ENCODE results near the gene FUBP1. TPM values are rescaled to one million over a fixed set of nuclear protein-coding genes. Genes with fewer than 3 reads are reported as not detected.
"Not testable (repeated sequence)": the region's sequence is repeated elsewhere in the genome, so short reads cannot be mapped to it uniquely, and the experiment has no call there.

FUBP1 gene
- polyA plus RNA-seq, 1 of the 3 experiments (the other 2 are of a cell fraction): 64.1 TPM

- CTCF ChIA-PET: no interaction called here
- POLR2A ChIA-PET: no interaction called here
- no peaks in the 10 kb centered on the region for H3K27me3 ChIP-seq (ENCODE audit: insufficient read depth)
- no peak overlapping the region; the same call in 1 of the 2 replicates for H2AFZ ChIP-seq (ENCODE audit: low read depth)
- peak overlapping the region in 1 of 2 experiments; percentile 41; a peak in 3 of 4 replicates for H3K27ac ChIP-seq (ENCODE audit: low read depth in 2 of 2, low read length in 1 of 2)
- no peaks in the 10 kb centered on the region for H3K79me2 ChIP-seq (ENCODE audit: insufficient read depth)
- H4K20me1 ChIP-seq (ENCODE audit: insufficient read depth): no peaks in the 10 kb centered on the region
- H3K9me3 ChIP-seq: no peaks in the 10 kb centered on the region
- H3K4me2 ChIP-seq: no peak overlapping the region
- no peak overlapping the region for H3K4me3 ChIP-seq (ENCODE audit: low read depth in 2 of 2, low read length in 1 of 2)
- peaks cover 3 to 65% of the 10 kb centered on the region in 2 experiments for H3K36me3 ChIP-seq (replicated peaks in 1 of 2; ENCODE audit: control insufficient read depth in 1 of 2, insufficient read depth in 2 of 2, low read length in 1 of 2)
- H3F3A ChIP-seq (replicated peaks; ENCODE audit: insufficient read depth): peaks cover 18% of the 10 kb centered on the region
- 50% methylated on average over 1 of the region's 1 CpG for WGBS (ENCODE audit: low lambda C conversion rate)
- TF ChIP-seq MEF2A (IDR thresholded peaks at IDR 0.05; ENCODE audit: borderline replicate concordance, low read depth) (no peak), RXRA (IDR thresholded peaks at IDR 0.05; ENCODE audit: borderline replicate concordance, low read depth) (no peak), TEAD4 (IDR thresholded peaks at IDR 0.05; ENCODE audit: borderline replicate concordance, insufficient read depth) (peak; percentile 75; the same call in 1 of the 2 replicates), TCF12 (IDR thresholded peaks at IDR 0.05) (peak; percentile 86), NFIC (IDR thresholded peaks at IDR 0.05; ENCODE audit: borderline replicate concordance) (peak; percentile 54; the same call in 1 of the 2 replicates), EZH2phosphoT487 (IDR thresholded peaks at IDR 0.05; ENCODE audit: borderline replicate concordance, low read depth) (no peak), JUND (IDR thresholded peaks at IDR 0.05) (peak; percentile 35), POLR2AphosphoS5 (IDR thresholded peaks at IDR 0.05; ENCODE audit: low read depth, low read length) (0 out of 2 replicates have a peak, but pooled peaks have one; percentile 24), EP300 (IDR thresholded peaks at IDR 0.05; ENCODE audit: borderline replicate concordance in 1 of 2, low read depth in 1 of 2, low read length in 1 of 2) (peak in 1 of 2 experiments; percentile 41; a peak in 1 of 4 replicates), USF1 (IDR thresholded peaks at IDR 0.05; ENCODE audit: borderline replicate concordance, low read depth) (no peak)
- TF ChIP-seq, protein P1, sequence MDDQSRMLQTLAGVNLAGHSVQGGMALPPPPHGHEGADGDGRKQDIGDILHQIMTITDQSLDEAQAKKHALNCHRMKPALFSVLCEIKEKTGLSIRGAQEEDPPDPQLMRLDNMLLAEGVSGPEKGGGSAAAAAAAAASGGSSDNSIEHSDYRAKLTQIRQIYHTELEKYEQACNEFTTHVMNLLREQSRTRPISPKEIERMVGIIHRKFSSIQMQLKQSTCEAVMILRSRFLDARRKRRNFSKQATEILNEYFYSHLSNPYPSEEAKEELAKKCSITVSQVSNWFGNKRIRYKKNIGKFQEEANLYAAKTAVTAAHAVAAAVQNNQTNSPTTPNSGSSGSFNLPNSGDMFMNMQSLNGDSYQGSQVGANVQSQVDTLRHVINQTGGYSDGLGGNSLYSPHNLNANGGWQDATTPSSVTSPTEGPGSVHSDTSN (IDR thresholded peaks at IDR 0.05): peak; percentile 64
- no peak overlapping the region for H3K9ac ChIP-seq
- DNase-seq: peak; percentile 6
- H3K4me1 ChIP-seq (ENCODE audit: control insufficient read depth in 1 of 2, insufficient read depth in 2 of 2, low read depth in 1 of 2, low read length in 1 of 2): no peaks in the 10 kb centered on the region; a peak in 2 of 4 replicates
- no peaks in the 10 kb centered on the region for H3K9me2 ChIP-seq
Observed at GRCh38 chr1:77925518-77925917, 53.4 kb downstream of the FUBP1 start.

GRCh38 chr1:77918918-77919317 is 60.0 kb downstream of the FUBP1 start:
- Histone ChIP-seq H3F3A (replicated peaks; ENCODE audit: insufficient read depth) (peaks cover 12% of the 10 kb centered on the region), H3K36me3 (replicated peaks in 1 of 2; ENCODE audit: control insufficient read depth in 1 of 2, insufficient read depth in 2 of 2, low read length in 1 of 2) (peaks cover 0 to 58% of the 10 kb centered on the region in 2 experiments)
- H3K9ac ChIP-seq; CTCF ChIA-PET; H3K79me2 ChIP-seq (ENCODE audit: insufficient read depth); H2AFZ ChIP-seq (ENCODE audit: low read depth); H4K20me1 ChIP-seq (ENCODE audit: insufficient read depth); H3K27ac ChIP-seq (ENCODE audit: low read depth in 2 of 2, low read length in 1 of 2); POLR2A ChIA-PET; H3K4me1 ChIP-seq (ENCODE audit: control insufficient read depth in 1 of 2, insufficient read depth in 2 of 2, low read depth in 1 of 2, low read length in 1 of 2); H3K27me3 ChIP-seq (ENCODE audit: insufficient read depth); H3K4me2 ChIP-seq; DNase-seq; H3K9me3 ChIP-seq; H3K4me3 ChIP-seq (ENCODE audit: low read depth in 2 of 2, low read length in 1 of 2); H3K9me2 ChIP-seq: not testable (repeated sequence)
- WGBS (ENCODE audit: low lambda C conversion rate): 92% methylated on average over 5 of the region's 5 CpGs
